Esophagus squamous epithelium (tissue), 4 donors: ENCODE measurements around the gene CCDC30.

Experiments used
- CTCF ChIP-seq, 6 experiments: fragments of 450-650 bp in 4 of 6; fragments of 200-600 bp in 2 of 6; sonication (generic) in 2 of 6; IDR thresholded peaks; one replicate each; pipeline ENCODE4 v1.5.1; 2016 to 2019; ENCODE audit warnings: antibody characterized with exemption in 6 of 6, mild to moderate bottlenecking in 4 of 6, moderate library complexity in 4 of 6
- POLR2A ChIP-seq, 4 donors: fragments of 450-650 bp; IDR thresholded peaks; one replicate each; pipeline ENCODE4 v1.6.1; 2017; ENCODE audit warnings: antibody characterized with exemption in 4 of 4, mild to moderate bottlenecking in 4 of 4, moderate library complexity in 3 of 4

GRCh38 chr1:42434340-42434739 lies 28.7 kb upstream of the CCDC30 start:
- no peak for TF ChIP-seq CTCF (IDR thresholded peaks at IDR 0.05)
- no peak for TF ChIP-seq POLR2A (IDR thresholded peaks at IDR 0.05)
